NCI-H82 treated with DMSO at 0.1 percent for 48 hours (cell line): Measurements from ENCODE around the gene SHH.

Experiments used
- DNase-seq: peaks from one replicate; lab custom pipeline; 2025; ENCODE audit not compliant: unreplicated experiment; lab: John Stamatoyannopoulos, UW

Gene SHH

DNA sequence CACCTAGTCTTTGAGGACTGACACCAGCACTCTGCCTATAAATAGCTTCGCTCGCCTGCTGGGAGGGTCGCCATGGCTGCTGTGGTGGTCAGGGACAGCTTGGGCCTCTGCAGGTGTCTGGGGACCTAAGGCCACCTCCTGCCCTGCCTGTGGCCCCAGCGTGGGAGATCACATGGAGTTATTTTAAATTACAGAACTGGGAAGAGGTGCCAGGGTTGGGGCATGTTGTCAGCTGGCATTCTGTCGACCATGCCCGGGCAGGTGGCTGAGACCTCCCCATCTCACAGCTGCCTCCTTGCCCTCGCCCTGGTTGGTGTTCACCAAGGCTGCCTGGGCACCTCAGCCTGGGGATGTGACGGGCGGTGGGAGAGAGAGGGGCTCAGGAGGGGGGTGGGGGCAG lies 18.1 kb downstream of the SHH start:
- no peak for DNase-seq

DNA sequence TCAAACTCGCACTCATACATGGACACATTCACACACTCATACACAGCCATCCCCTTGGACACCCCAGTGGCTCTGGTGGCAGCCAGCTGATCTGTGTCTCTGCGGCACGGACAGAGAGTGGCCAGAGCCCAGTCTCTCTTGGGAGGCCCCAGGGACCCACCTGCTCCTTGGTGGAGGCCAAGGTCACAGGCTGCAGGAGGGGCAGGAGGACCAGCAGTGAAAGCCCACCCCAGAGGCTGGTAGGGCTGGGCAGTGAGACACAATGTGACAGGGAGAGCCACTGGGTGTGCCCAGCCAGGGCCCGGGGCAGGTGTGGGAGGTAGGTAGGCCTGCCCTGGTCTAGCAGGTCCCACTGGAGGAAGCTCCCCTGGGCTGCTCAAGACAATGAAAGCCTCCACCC lies 18.5 kb downstream of the SHH start:
- no peak for DNase-seq

DNA sequence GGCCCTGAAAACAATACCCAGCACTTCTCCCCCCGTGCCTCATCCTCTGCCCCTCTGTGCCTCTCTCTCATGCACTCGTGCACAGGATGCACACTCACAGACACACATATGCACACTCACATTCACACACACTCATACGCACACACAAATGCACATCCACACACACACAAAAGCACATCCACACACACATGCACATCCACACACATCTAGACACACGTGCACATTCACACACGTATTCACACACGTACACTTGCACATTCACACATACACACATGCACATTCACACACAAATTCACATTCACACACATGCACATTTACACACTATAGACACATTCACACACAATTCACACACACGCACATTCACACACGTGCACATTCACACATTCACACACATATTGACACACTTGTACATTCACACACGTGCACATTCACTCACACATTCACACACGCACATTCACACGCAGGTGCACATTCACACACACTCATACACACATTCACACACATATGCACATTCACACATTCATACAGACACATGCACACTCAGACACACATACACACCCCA lies 19.2 kb downstream of the SHH start:
- no peak for DNase-seq

DNA sequence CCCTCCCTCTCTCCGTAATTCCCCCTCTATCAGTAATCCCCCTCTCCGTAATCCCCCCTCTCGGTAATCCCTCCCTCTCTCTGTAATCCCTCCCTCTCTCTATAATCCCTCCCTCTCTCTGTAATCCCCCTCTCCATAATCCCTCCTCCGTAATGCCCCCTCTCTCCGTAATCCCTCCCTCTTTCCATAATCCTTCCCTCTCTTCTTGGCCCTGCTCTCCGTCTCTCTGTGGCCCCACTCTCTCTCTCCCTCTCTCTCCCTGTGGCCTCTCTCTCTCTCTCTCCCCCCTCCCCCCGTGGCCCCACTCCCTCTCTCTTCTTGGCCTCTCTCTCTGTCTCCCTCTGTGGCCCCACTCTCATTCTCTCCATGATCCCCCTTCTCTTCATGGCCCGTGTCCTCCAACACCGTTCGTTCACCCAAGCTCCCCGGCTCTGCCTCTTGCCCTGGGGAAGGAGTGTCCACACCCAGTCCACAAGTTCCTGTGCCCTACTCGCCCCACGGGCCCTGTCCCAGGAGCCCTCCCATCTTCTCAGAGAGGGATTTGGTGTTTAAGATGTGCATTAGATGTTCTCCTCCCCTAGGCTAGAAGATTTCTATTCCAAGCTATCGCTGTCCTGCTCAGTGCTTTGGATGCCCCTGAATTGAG lies 19.8 kb downstream of the SHH start:
- no peak for DNase-seq

DNA sequence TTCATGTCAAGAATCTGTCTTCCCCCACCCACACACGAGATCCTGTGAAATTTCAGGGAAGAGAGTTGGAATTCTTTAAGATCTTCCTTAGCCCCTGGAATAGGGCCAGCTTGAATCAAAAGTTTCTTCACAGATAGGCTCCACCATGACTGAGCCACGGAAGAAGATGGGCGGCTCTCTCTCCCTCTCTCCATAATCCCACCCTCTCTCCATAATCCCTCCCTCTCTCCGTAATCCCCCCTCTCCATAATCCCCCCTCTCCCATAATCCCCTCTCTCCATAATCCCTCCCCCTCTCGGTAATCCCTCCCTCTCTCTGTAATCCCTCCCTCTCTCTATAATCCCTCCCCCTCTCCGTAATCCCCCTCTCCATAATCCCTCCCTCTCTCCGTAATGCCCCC lies 20.4 kb downstream of the SHH start:
- DNase-seq = no peak

DNA sequence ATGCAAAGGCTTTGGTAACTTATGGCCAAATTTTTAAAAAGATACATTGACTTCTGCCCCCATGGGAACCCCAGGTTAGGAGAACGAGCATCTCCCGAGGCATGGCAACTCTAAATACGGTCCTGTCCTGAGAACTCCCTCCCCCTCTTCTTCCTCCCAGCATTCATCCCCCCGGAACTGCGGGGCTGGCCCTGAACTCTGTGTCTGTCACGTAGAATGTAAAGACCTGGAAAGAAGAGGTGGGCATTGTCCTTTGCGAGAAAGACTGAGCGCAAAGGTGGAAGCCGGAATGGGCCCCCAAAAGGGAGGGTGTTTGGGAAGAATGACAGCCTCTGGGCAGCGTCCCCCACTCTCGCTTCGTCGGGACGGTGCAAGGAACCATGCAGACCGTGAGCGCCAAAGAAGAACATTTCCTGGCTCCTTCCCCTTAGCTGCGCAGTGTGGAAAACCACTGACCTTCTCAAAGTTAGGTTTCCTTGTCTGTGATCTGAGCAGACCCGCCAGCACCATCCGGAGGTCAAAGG lies 21.0 kb downstream of the SHH start:
- DNase-seq = no peak

DNA sequence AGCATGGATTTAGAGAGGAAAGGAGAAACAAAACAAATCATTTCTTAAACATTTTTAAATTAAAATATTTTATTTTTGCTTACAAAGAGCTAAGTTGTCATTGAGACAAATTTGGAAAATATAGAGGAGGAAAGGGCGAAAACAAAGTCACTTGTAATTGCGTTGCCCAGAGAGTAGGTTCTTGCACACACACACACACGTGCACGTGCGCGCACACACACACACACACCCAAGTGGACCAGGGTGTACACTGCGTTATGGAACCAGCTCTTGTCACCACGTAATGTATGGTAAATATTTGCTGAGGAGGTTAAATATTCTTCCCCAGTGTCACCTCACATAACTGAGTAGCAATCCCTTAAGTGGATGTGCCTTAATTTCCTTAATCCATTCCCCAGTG lies 21.6 kb downstream of the SHH start:
- DNase-seq = no peak

DNA sequence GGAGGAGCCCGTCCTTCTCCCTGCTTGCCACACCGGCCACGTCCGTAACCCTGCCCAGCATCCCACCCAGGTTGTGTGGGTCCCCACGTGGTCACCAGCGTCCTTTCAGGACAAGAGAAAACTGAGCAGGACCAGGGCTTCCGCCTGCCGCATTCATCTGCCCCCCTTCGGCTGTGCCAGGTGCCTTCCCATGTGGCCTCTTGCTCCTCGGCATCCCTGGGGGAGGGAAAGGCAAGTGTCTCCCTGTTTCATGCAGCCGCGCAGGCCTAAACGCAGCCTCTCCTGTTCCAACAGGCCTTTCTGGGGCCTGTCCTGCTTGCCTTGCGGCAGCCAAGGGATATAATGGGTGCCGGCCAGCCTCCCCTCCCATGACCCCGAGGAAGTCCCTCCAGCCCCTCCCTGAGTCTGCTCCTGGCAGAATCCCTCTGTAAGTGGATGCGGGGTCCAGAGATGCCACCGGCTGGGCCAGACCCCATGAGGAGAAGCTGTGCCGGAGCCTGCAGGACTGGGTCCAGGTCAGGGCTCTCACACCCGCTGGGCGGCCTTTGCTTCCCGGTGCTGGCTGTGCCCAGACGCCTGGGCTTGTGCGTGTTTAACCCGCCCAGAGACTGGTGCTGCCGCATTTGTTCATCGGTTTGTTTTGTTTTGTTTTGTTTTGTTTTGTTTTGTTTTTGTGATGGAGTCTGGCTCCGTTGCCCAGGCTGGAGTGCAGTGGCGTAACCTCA lies 23.1 kb downstream of the SHH start:
- no peak for DNase-seq

DNA sequence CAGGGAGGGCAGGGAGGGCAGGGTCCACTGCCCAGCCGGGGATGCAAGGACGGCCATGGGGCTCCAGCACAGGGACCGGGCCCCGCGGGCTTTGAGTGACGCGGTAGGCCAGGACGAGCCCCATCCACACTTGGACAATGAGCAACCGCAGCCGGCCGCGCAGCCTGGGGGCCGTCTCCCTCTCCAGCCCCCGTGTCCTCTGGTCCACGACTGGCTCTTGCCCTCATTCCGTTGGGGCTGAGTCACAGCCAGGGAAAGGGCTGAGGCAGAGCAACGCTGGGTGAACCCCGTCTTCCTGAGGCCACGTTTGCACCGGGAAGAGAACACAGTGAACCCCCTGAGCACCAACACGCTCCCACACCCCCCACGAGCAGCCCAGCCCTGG lies 23.7 kb downstream of the SHH start:
- DNase-seq = no peak

DNA sequence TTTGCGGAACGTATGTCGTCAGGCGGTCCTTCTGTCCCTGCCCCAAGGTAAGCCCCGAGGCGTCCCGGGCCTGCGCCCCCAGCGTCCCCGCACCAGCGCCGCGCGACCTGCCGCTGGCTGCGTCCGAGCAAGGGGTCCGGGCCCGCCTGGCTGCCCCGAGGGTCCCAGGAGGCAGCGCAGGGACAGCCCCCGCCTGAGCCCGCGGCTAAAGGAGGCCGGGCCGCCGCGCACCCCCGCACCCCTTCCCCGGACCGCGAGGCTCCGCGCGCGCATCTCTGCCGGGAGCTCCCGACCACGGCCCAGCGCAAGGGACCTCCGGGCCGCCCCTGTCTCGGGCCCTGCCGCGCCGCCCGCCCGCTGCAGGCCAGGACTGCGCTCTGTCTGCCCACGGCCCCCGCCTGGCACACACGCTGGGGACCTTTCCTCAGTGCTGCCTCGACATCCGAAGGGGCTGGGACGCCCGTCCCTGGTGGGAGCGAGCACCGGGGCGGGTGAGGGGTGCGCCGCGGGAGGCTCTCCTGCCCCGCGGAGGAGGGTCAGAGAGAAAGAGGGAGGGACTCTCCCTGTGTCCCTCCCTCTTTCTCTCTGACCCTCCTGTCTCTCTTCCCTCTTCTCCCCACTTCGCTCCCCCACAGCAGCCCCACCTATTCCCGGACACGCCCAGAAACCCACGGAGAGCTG lies 25.0 kb downstream of the SHH start:
- no peak for DNase-seq

DNA sequence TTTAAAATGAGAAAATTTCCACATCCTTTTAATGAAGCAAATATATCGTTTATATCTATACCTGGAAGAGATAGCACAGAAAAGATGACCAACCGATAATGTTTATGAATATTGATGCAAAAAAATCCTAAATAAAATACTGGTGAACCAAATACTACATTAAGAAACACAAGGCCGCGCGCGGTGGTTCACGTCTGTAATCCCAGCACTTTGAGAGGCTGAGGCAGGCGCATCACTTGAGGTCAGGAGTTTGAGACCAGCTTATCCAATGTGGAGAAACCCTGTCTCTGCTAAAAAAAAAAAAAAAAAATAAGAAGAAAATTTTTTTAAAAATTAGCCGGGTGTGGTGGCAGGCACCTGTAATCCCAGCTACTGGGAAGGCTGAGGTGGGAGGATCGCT lies 25.8 kb downstream of the SHH start:
- no peak for DNase-seq

DNA sequence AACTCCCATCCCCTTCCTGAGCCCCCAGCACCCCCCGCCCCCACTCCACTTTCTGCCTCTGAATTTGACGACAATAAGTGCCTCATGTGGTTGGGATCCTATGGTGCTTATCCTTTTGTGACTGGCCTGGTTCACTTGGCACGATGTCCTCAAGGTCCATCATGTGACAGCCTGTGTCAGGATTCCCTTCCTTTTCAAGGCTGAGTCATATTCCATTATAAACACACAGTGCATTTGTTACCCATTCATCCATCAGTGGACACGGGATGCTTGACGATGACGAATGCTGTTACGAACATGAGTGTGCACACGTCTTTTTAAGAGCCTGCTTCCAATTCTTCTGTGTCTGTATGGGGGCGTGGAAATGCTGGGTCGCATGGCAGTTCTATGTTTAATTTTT lies 26.7 kb downstream of the SHH start:
- DNase-seq = no peak

DNA sequence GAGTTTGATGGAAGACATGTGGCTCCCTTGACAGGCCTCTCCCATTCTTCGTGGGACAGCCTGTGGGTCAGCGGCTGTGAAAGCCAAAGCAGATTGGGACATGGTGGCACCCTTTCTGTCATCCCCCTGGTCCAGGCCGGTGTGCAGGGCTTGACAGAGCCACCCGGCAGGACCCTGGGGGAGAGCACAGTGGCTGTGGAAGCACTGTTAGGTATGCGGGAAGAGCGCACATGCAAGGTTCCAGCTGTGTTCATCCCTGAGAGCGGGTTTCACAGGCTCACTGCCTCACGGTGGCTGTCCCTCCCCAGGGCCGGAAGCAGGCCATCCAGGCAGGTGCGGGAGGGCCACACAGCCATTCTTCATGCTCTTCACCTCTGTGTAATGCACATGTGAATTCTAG lies 29.8 kb downstream of the SHH start:
- DNase-seq = no peak

DNA sequence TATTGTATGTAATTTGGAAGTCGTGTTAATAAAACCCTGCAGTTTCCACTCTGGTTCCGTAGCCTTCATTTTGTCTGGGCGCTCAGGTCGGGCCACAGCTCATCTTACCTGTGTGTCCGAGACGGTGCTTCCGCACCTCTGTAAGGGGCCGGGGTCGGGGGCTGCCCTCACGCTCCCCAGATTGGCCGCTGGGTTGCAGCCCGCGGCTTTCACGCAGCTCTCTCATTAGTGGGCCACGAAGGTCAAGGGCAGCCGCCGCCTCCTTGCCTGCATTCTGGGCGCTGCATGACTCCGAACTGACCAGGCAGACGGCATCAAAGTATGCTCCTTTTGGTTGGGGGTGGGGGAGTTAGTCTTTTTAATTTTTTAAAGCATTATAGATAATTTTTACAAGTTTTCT lies 30.8 kb downstream of the SHH start:
- no peak for DNase-seq

DNA sequence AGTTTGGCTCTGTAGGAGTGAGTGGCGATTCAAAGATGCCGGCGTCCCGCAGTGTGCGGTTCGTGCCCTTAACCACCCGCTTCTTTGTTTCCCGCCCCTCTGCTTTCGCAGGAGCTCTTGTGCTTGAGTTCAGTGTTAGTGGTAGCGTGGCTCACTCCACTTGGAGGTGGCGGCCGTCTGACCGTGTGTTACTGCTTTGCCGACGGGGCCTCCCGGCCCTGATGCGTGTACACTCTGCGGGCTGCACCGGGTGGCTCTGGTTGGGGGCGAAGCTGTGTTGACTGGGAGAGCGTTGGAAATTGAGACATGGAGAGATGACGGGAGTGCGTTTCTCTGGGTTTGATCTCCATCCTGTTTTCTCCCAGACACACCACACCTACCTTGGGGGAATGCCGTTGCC lies 31.4 kb downstream of the SHH start:
- no peak for DNase-seq

DNA sequence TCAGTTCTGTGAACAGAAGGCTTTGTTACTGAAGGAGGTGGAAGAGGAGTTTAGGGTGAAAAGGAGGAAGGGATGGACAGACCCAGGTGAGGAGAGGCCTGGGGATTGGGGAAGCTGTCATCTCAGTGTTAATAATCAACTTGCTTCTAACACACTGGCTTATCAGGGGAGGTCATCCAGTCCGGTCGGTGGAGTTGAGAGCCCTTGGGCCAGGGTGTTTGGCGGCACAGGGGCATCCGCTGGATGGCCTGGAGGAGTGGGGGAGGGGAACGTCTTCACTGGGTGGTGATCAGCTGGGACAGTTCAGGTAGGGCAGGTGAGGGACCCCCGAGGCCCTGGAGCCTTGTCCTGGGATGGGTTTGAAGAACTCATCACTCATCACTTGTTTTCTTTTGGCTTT lies 33.9 kb downstream of the SHH start:
- DNase-seq = no peak

DNA sequence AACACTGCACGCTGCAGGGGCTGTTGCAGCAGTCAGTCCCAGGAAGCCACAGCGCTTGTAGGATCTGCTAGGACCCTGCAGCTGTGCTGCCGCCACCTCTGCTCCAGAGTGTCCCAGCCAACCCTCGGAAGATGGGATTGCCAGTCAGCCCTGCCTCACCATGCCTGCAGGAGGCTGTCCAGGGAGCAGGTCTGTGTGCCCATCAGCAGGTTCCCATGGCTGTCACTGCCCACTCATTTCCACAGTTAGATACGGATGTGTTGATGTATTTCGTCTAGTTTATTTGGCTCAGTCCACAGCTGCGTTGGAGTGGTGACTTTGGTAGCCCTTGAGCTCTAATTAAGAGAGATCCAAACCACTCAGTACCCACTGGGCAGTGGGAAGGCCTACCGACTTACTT lies 35.7 kb downstream of the SHH start:
- DNase-seq = no peak

DNA sequence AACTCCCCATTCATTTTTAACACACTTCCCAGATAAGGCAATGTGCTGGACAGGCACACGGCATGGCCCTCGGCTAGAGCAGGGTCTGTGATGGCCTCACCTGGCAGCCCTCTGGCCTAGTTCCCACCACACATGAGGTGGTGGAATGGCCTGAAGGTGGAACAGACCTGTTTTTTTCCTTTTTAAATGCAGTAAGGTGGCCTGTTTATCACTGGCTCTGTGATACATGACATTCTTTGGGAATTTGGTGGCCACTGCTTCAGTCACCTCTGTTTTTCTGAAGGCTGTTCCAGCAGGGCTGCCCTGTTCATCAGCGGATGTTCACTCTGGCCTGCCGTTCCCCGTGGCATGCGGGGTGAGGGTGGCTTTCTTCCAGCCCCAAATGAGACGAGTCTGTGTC lies 36.6 kb downstream of the SHH start:
- DNase-seq = no peak

DNA sequence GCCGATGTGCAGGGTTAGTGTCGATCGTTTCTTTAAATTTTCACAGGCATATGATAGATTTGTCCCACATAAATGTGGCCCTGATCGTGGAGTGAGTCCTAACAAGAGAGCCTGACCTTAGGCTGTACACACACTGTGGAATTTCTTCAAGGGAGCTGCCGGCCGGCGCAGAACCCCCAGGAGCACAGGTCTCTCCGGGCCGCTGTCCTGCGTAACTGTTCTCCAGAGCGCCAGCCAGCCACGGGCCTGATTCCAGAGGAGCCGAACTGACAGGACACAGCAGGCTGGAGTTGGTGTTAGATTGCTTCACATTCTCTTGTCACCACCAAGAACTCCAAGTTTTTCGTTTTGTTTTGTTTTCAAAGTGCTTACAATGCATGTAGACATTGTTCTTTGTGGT lies 37.3 kb downstream of the SHH start:
- DNase-seq = no peak

DNA sequence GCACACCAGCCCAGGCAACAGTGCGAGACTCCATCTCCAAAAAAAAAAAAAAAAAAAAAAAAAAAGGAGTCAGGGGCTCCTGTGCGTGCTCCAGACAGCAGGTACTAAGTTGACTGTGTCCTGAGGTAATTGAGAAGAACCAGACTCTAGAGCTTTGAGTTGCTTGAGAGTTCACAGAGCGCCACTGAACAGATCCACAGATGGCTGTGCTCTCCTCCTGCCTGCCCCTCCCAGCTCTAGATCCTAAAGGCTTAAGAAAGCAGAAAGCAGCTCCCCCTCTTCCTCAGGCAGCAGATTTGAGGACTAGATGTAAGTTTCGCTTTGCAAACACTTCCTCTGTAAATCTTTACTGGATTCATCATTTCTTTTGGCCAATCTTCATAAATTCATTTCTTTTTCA lies 38.7 kb downstream of the SHH start:
- DNase-seq = no peak

DNA sequence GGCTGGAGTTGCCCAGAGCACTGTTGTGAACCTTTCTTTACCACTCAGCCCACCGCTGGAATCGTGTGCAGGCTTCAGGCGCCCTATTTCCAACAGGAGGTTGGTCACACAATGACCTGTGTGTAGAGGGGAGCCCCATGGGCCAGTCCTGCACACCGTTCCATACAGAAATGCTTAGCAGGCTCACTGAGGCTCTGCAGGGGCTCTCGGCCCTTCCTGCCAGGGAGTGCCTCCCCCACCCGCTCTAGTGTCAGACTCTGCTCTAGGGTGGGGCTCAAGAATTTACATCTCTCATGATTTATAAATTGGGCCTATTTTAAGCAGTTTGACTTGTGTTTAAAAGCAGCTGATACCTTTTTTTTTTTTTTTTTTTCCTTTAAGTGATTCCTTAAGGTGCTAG lies 42.0 kb downstream of the SHH start:
- DNase-seq = no peak

DNA sequence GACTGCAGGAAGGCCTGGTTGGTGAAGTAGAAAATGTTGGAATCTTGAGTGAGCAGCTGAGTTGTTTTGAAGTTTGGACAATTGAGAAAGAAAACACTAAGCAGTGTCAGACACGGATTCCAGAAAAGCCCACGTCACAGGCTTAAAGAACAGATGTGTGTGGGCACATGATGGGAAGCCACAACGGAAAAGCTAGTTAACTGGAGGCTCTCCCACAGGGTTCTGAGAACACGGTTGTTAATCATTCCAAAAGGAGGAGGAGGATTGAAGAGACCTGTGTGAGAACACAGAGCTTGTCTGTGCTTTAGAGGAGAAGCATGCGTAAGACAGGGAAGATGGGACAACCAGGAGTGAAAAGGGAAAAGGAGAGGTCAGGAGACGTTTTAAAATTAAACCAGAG lies 42.6 kb downstream of the SHH start:
- DNase-seq = no peak
